Naive thymus-derived CD4-positive, alpha-beta T cell (primary cell): ENCODE results near the gene USP22. TPM values are rescaled to one million over a fixed set of nuclear protein-coding genes. Genes with fewer than 3 reads are reported as not detected.
"Not testable (repeated sequence)": the region's sequence is repeated elsewhere in the genome, so short reads cannot be mapped to it uniquely, and the experiment has no call there.

Experiments
- ATAC-seq: fragments of 150-1000 bp; cut with Tn5 transposase; 2 replicates; pipeline ENCODE4 v1.10.0; 2021; ENCODE audit warnings: mild to moderate bottlenecking, moderate library complexity
- CTCF ChIA-PET: fragments of 350-600 bp; sonication (Branson Sonifier 250); formaldehyde crosslinking; loops from one replicate; lab custom pipeline; 2021; ENCODE audit warnings: antibody characterized with exemption; lab: Charles Lee
- POLR2A ChIA-PET: fragments of 350-600 bp; sonication (Branson Sonifier 250); formaldehyde crosslinking; loops from one replicate; lab custom pipeline; 2021; ENCODE audit warnings: antibody characterized with exemption, inconsistent platforms; lab: Charles Lee
- DNase-seq, 9 donors: peaks; one replicate each; pipeline versions ENCODE4 v3.0.0 to v3.0.0-alpha.2; 2020 to 2022; ENCODE audit warnings: mixed read lengths in 1 of 9
- H3K27ac ChIP-seq: one replicate; pipeline ENCODE4 v1.7.0; 2013; ENCODE audit warnings: mild to moderate bottlenecking, low read depth, low read length, moderate library complexity
- H3K27me3 ChIP-seq, 2 donors: one replicate each; pipeline ENCODE4 v1.7.0; 2013; ENCODE audit warnings: low read length in 2 of 2, mild to moderate bottlenecking in 2 of 2, moderate library complexity in 2 of 2; ENCODE audit not compliant: control insufficient read depth in 2 of 2, insufficient read depth in 2 of 2
- H3K36me3 ChIP-seq, 3 experiments: 1 replicate in 2 of 3; 2 replicates in 1 of 3; pipeline ENCODE4 v1.7.0; 2013; ENCODE audit warnings: low read length in 3 of 3, mild to moderate bottlenecking in 3 of 3, moderate library complexity in 1 of 3; ENCODE audit not compliant: insufficient read depth in 3 of 3, control insufficient read depth in 2 of 3
- H3K4me1 ChIP-seq, 2 donors: one replicate each; pipeline ENCODE4 v1.7.0; 2013; ENCODE audit warnings: low read length in 2 of 2, mild to moderate bottlenecking in 2 of 2, moderate library complexity in 1 of 2; ENCODE audit not compliant: control insufficient read depth in 2 of 2, insufficient read depth in 2 of 2
- H3K4me3 ChIP-seq: 2 replicates; pipeline ENCODE4 v1.7.0; 2013; ENCODE audit warnings: mild to moderate bottlenecking, low read length
- H3K9me3 ChIP-seq, 3 experiments: 1 replicate in 2 of 3; 2 replicates in 1 of 3; pipeline ENCODE4 v1.7.0; 2013; ENCODE audit warnings: low read length in 3 of 3; ENCODE audit not compliant: control insufficient read depth in 2 of 3
- H3K27ac Mint-ChIP-seq, 9 donors: one replicate each; pipeline ENCODE4 v1.8.0; 2020 to 2022; ENCODE audit warnings: mixed read lengths in 9 of 9, mild to moderate bottlenecking in 8 of 9, moderate library complexity in 5 of 9, inconsistent platforms in 2 of 9
- H3K27me3 Mint-ChIP-seq, 5 donors: one replicate each; pipeline ENCODE4 v1.8.0; 2021 to 2022; ENCODE audit warnings: mixed read lengths in 5 of 5, mild to moderate bottlenecking in 1 of 5
- H3K36me3 Mint-ChIP-seq, 5 donors: one replicate each; pipeline ENCODE4 v1.8.0; 2020 to 2022; ENCODE audit warnings: mixed read lengths in 5 of 5, mild to moderate bottlenecking in 3 of 5, inconsistent platforms in 1 of 5
- H3K4me1 Mint-ChIP-seq, 7 donors: one replicate each; pipeline ENCODE4 v1.8.0; 2020 to 2022; ENCODE audit warnings: mixed read lengths in 7 of 7, mild to moderate bottlenecking in 3 of 7, inconsistent platforms in 1 of 7
- H3K4me3 Mint-ChIP-seq, 10 donors: one replicate each; pipeline ENCODE4 v1.8.0; 2020 to 2022; ENCODE audit warnings: mild to moderate bottlenecking in 10 of 10, mixed read lengths in 10 of 10, moderate library complexity in 6 of 10, inconsistent platforms in 2 of 10
- H3K9me3 Mint-ChIP-seq, 11 donors: one replicate each; pipeline ENCODE4 v1.8.0; 2020 to 2022; ENCODE audit warnings: mixed read lengths in 11 of 11, mild to moderate bottlenecking in 4 of 11, inconsistent platforms in 1 of 11, moderate library complexity in 1 of 11
- intact Hi-C, 2 donors: fragments of 100-400 bp; cut with micrococcal nuclease; formaldehyde crosslinking; loops; one replicate each; pipeline ENCODE4 v1.15.1; 2023
- polyA plus RNA-seq, 2 donors: library from polyadenylated mRNA; unstranded; fragments of 300-500 nt; fragmentation: Illumina TruSeq; gene quantifications; one replicate each; pipeline ENCODE4 v1.2.3, GENCODE V29; 2021
- total RNA-seq, 6 experiments: library from RNA in 5 of 6; stranded (reverse) in 5 of 6; gene quantifications; 1 replicate in 5 of 6; 2 replicates in 1 of 6; pipeline ENCODE4 v1.2.3 and lab custom pipeline; 2021 to 2026

USP22 gene
- total and polyA plus RNA-seq, 7 experiments from 2014 or later: 35.0 to 172 (median 138) TPM

- Histone ChIP-seq H3K9me3 (no peaks in the 10 kb centered on the region), H3K27me3 (no peaks in the 10 kb centered on the region), H3K27ac (no peak overlapping the region), H3K4me3 (no peak overlapping the region), H3K4me1 (no peaks in the 10 kb centered on the region), H3K36me3 (no peaks in the 10 kb centered on the region)
- no peaks in the 10 kb centered on the region for H3K36me3 Mint-ChIP-seq
- H3K27me3 Mint-ChIP-seq: peaks cover 3 to 29% (median 10%) of the 10 kb centered on the region in 5 donors
- H3K9me3 Mint-ChIP-seq: no peaks in the 10 kb centered on the region
- DNase-seq (no peak), ATAC-seq (no peak)
- peaks cover 0 to 3% (median 0%) of the 10 kb centered on the region in 7 donors for H3K4me1 Mint-ChIP-seq
- intact Hi-C loops: no loop called here
- no peak overlapping the region for H3K4me3 Mint-ChIP-seq
- no peak overlapping the region for H3K27ac Mint-ChIP-seq
- ChIA-PET POLR2A (no interaction called here), CTCF (no interaction called here)
These were observed 60.0 kb downstream of the USP22 start for GRCh38 chr17:20982589-20983358.

- Histone ChIP-seq H3K4me1 (no peaks in the 10 kb centered on the region), H3K9me3 (no peaks in the 10 kb centered on the region), H3K4me3 (no peak overlapping the region), H3K27me3 (no peaks in the 10 kb centered on the region), H3K36me3 (no peaks in the 10 kb centered on the region), H3K27ac (no peak overlapping the region)
- DNase-seq: no peak
- no peaks in the 10 kb centered on the region for H3K36me3 Mint-ChIP-seq
- intact Hi-C loops: no loop called here
- H3K27ac Mint-ChIP-seq: no peak overlapping the region
- no peak for ATAC-seq
- POLR2A ChIA-PET: no interaction called here
- peaks cover 4 to 36% (median 20%) of the 10 kb centered on the region in 5 donors for H3K27me3 Mint-ChIP-seq
- H3K4me1 Mint-ChIP-seq: peaks cover 0 to 3% (median 0%) of the 10 kb centered on the region in 7 donors
- no peak overlapping the region for H3K4me3 Mint-ChIP-seq
- CTCF ChIA-PET: no interaction called here
- no peaks in the 10 kb centered on the region for H3K9me3 Mint-ChIP-seq
These were observed 61.5 kb downstream of the USP22 start for GRCh38 chr17:20981046-20981920.

DNA sequence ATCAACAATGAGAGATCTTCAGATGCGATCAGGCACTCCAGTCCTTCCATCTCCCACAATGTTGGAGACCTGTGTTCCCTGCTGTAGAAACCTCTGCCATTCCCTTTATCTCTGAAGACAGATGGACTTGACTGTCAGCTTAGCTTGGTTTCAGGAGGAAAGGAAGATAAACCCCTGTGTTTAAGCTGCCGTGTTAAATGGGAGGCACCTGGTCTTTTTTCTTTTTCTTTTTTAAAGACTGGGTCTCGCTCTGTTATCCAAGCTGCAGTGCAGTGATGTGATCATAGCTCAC, 63.1 kb downstream of the USP22 start:
- Histone ChIP-seq H3K27ac (no peak overlapping the region), H3K4me3 (no peak overlapping the region), H3K36me3 (no peaks in the 10 kb centered on the region), H3K4me1 (no peaks in the 10 kb centered on the region), H3K27me3 (no peaks in the 10 kb centered on the region), H3K9me3 (no peaks in the 10 kb centered on the region)
- H3K4me3 Mint-ChIP-seq: no peak overlapping the region
- ATAC-seq (no peak), DNase-seq (no peak)
- H3K9me3 Mint-ChIP-seq: no peaks in the 10 kb centered on the region
- ChIA-PET POLR2A (no interaction called here), CTCF (no interaction called here)
- peaks cover 0 to 3% (median 0%) of the 10 kb centered on the region in 7 donors for H3K4me1 Mint-ChIP-seq
- H3K27me3 Mint-ChIP-seq: peaks cover 11 to 43% (median 25%) of the 10 kb centered on the region in 5 donors
- intact Hi-C loops: no loop called here
- H3K27ac Mint-ChIP-seq: no peak overlapping the region
- H3K36me3 Mint-ChIP-seq: no peaks in the 10 kb centered on the region

DNA sequence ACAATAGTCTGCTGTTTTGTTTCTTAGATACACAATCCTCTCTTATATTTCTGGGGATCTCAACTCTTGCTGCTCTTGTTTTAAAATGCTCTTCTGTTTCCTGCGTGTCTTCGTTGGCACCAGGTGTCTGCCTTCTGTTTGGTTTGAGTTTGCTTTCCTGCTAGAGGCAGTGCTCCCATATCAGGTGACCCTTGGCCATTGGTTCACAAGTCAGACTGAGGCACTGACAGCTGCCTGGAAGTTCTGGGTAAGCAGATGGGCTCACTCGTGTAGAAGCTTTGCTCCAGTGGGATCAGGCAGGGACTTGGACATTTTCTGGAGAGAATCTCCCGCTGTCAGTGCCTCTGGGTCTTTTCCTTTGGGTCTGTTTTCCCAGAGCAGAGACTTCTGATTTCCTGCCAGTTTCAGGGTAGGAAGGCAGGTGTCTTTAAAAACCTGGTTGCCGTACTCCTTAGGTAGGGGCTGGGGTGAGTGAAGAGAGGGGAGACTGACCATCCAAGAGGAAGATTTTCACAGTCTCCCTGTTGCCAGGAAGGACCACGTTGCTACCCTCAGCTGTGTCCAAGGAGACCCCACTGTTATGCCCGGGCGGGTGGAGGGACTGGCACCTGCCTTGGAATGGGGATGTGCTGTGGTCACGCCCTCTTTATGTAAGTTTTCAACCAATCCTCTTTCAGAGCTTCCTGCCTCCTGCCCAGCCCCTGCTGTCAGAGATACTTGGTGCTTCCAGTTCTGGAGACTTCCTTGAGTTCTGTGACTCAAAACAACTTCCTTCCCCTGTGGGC, 63.6 kb downstream of the USP22 start:
- intact Hi-C loops, H3K4me3 Mint-ChIP-seq, H3K36me3 ChIP-seq, CTCF ChIA-PET, H3K4me1 ChIP-seq, H3K4me3 ChIP-seq, POLR2A ChIA-PET, H3K27ac Mint-ChIP-seq, H3K4me1 Mint-ChIP-seq, H3K9me3 ChIP-seq, H3K27ac ChIP-seq, DNase-seq, H3K36me3 Mint-ChIP-seq, H3K27me3 ChIP-seq, H3K9me3 Mint-ChIP-seq, ATAC-seq: not testable (repeated sequence)
- H3K27me3 Mint-ChIP-seq: peaks cover 15 to 45% (median 25%) of the 10 kb centered on the region in 5 donors

- H3K27ac ChIP-seq, H3K27me3 ChIP-seq, H3K36me3 Mint-ChIP-seq, H3K4me1 Mint-ChIP-seq, H3K9me3 Mint-ChIP-seq, H3K27ac Mint-ChIP-seq, H3K36me3 ChIP-seq, H3K4me3 Mint-ChIP-seq, ATAC-seq, H3K9me3 ChIP-seq, H3K4me3 ChIP-seq, DNase-seq, POLR2A ChIA-PET, H3K4me1 ChIP-seq, CTCF ChIA-PET, intact Hi-C loops: not testable (repeated sequence)
- H3K27me3 Mint-ChIP-seq: peaks cover 20 to 45% (median 25%) of the 10 kb centered on the region in 5 donors
These were observed 65.1 kb downstream of the USP22 start for GRCh38 chr17:20977609-20978253.

DNA sequence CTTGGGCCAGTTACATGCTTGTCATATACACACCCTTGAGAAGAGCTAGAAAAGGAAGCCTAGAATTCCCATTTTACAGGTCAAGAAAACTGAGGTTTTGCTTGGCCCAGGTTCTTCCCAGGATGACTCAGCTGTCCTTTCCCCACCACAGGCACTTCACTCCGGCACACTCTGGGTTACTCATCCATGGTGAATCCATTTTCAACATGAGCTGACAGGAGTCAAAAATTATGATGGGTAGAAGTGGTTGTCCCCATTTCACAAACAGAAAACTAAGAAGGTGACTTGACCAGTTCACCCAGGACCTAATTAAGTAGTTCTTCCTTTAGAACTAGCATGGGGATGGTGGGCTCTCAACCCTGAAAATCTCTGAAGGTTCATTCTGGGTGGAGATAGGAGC, 67.2 kb downstream of the USP22 start:
- Mint-ChIP-seq H3K4me1 (peaks cover 0 to 3% (median 0%) of the 10 kb centered on the region in 7 donors), H3K27ac (no peak overlapping the region), H3K36me3 (no peaks in the 10 kb centered on the region), H3K27me3 (peaks cover 15 to 37% (median 19%) of the 10 kb centered on the region in 5 donors), H3K9me3 (no peaks in the 10 kb centered on the region), H3K4me3 (no peak overlapping the region)
- no peak overlapping the region for H3K27ac ChIP-seq
- no peaks in the 10 kb centered on the region for H3K36me3 ChIP-seq
- CTCF ChIA-PET: no interaction called here
- H3K9me3 ChIP-seq: no peaks in the 10 kb centered on the region
- DNase-seq (no peak), ATAC-seq (no peak)
- no peak overlapping the region for H3K4me3 ChIP-seq
- H3K27me3 ChIP-seq: no peaks in the 10 kb centered on the region
- POLR2A ChIA-PET: no interaction called here
- H3K4me1 ChIP-seq: no peaks in the 10 kb centered on the region
- intact Hi-C loops: no loop called here
